Fibroblast of lung (primary cell): ENCODE data around the gene ARPC5.

Experiments
- CTCF ChIP-seq, 2 donors: IDR thresholded peaks in 1 of 2; conservative IDR thresholded peaks in 1 of 2; 1 replicate in 1 of 2; 2 replicates in 1 of 2; pipeline ENCODE4 v1.5.1; 2011 to 2012; ENCODE audit warnings: low read length in 2 of 2, control low read depth in 1 of 2, inconsistent platforms in 1 of 2, low read depth in 1 of 2, mild to moderate bottlenecking in 1 of 2
- EZH2 ChIP-seq: IDR thresholded peaks from 2 replicates; pipeline ENCODE4 v1.5.1; 2012; ENCODE audit warnings: low read length, control low read depth, mild to moderate bottlenecking; ENCODE audit errors: missing control alignments

- TF ChIP-seq CTCF (conservative IDR thresholded peaks at IDR 0.05 in 1 of 2, IDR thresholded peaks at IDR 0.05 in 1 of 2; ENCODE audit: low read depth in 1 of 2, low read length in 2 of 2) (no peak), EZH2 (no peak)
These were observed 15.8 kb downstream of the ARPC5 start for GRCh38 chr1:183619781-183620180.
